DND-41 (cell line): Measurements from ENCODE around the gene STKLD1.

Experiments used
- ATAC-seq: fragments of 200-7000 bp; cut with Tn5 transposase; 3 replicates; pipeline ENCODE4 v1.9.1; 2021; ENCODE audit warnings: low read depth; ENCODE audit not compliant: insufficient read depth
- DNase-seq: peaks from one replicate; pipeline ENCODE4 v3.0.0-alpha.2; 2020
- H2AFZ ChIP-seq: 2 replicates; pipeline ENCODE4 v1.6.0; 2012; ENCODE audit warnings: low read depth, low read length
- H3K27ac ChIP-seq: 2 replicates; pipeline ENCODE4 v1.5.1; 2012; ENCODE audit warnings: low read length, inconsistent platforms
- H3K27me3 ChIP-seq: fragments of 200-600 bp; sonication (generic); 2 replicates; pipeline ENCODE4 v1.6.0; 2012; ENCODE audit warnings: low read length, mild to moderate bottlenecking, inconsistent platforms; ENCODE audit not compliant: insufficient read depth, poor library complexity
- H3K36me3 ChIP-seq: 2 replicates; pipeline ENCODE4 v1.5.1; 2012; ENCODE audit warnings: low read length, inconsistent platforms; ENCODE audit not compliant: insufficient read depth
- H3K4me1 ChIP-seq: 2 replicates; pipeline ENCODE4 v1.5.1; 2012; ENCODE audit warnings: mild to moderate bottlenecking, low read length; ENCODE audit not compliant: insufficient read depth
- H3K4me2 ChIP-seq: 2 replicates; pipeline ENCODE4 v1.6.0; 2012; ENCODE audit warnings: mild to moderate bottlenecking, moderate library complexity, low read length, inconsistent platforms; ENCODE audit not compliant: insufficient read depth
- H3K4me3 ChIP-seq, 2 experiments: fragments of 200-600 bp in 1 of 2; shearing (Covaris generic) in 1 of 2; 2 replicates each; pipeline ENCODE4 v1.5.1; 2012 to 2016; ENCODE audit warnings: inconsistent platforms in 2 of 2, low read length in 2 of 2, mild to moderate bottlenecking in 2 of 2, low read depth in 1 of 2, moderate library complexity in 1 of 2
- H3K79me2 ChIP-seq: 2 replicates; pipeline ENCODE4 v1.6.0; 2012; ENCODE audit warnings: low read length, inconsistent platforms; ENCODE audit not compliant: insufficient read depth
- H3K9ac ChIP-seq: 2 replicates; pipeline ENCODE4 v1.6.0; 2012; ENCODE audit warnings: low read depth, mild to moderate bottlenecking, inconsistent platforms, low read length, moderate library complexity
- H3K9me3 ChIP-seq: 2 replicates; pipeline ENCODE4 v1.5.1; 2012; ENCODE audit warnings: low read length, moderate library complexity, mild to moderate bottlenecking, inconsistent platforms; ENCODE audit not compliant: insufficient read depth, severe bottlenecking
- H4K20me1 ChIP-seq: 2 replicates; pipeline ENCODE4 v1.6.0; 2012; ENCODE audit warnings: low read length; ENCODE audit not compliant: insufficient read depth
- CTCF ChIP-seq: IDR thresholded peaks from 2 replicates; pipeline ENCODE4 v1.5.1; 2012; ENCODE audit warnings: borderline replicate concordance, low read length, moderate library complexity, mild to moderate bottlenecking; ENCODE audit not compliant: poor library complexity, severe bottlenecking; ENCODE audit errors: extremely low read depth
- EZH2 ChIP-seq: IDR thresholded peaks from 3 replicates; pipeline ENCODE4 v1.6.1; 2012; ENCODE audit warnings: borderline replicate concordance, low read depth, mild to moderate bottlenecking, moderate library complexity, low read length, inconsistent platforms; ENCODE audit not compliant: severe bottlenecking

Gene STKLD1

GRCh38 chr9:133346021-133346785, 30.0 kb upstream of the STKLD1 start:
- Histone ChIP-seq H3K36me3 (peaks cover 81% of the 10 kb centered on the region), H2AFZ (no peak overlapping the region), H3K4me1 (peaks cover 34% of the 10 kb centered on the region), H3K27me3 (no peaks in the 10 kb centered on the region), H4K20me1 (peaks cover 39% of the 10 kb centered on the region), H3K4me3 (peak overlapping the region; percentile 90 to 93; a peak in 3 of 4 replicates), H3K79me2 (peaks cover 56% of the 10 kb centered on the region), H3K27ac (0 out of 2 replicates have a peak overlapping the region, but pooled peaks have one; percentile 7), H3K9ac (peak overlapping the region; percentile 91), H3K4me2 (peak overlapping the region; percentile 78), H3K9me3 (no peaks in the 10 kb centered on the region)
- TF ChIP-seq CTCF (no peak), EZH2 (no peak)
- no peak for ATAC-seq
- no peak for DNase-seq

GRCh38 chr9:133347515-133347984, 28.6 kb upstream of the STKLD1 start:
- Histone ChIP-seq H3K4me2 (peak overlapping the region; percentile 78), H3K27ac (peak overlapping the region; percentile 98), H4K20me1 (peaks cover 43% of the 10 kb centered on the region), H3K9me3 (no peaks in the 10 kb centered on the region), H3K79me2 (peaks cover 56% of the 10 kb centered on the region), H3K36me3 (peaks cover 81% of the 10 kb centered on the region), H3K4me1 (peaks cover 37% of the 10 kb centered on the region), H3K9ac (peak overlapping the region; percentile 91), H3K4me3 (peak overlapping the region; percentile 90 to 93), H2AFZ (peak overlapping the region; percentile 85), H3K27me3 (no peaks in the 10 kb centered on the region)
- ATAC-seq (peak; percentile 55), DNase-seq (no peak)
- TF ChIP-seq CTCF (no peak), EZH2 (no peak)

GRCh38 chr9:133347985-133348717, 28.0 kb upstream of the STKLD1 start, which contains the start of the genes MED22 and RPL7A:
TSS of gene MED22 (minus strand) at chr9:133348131. CDS start at chr9:133346662, 1,469 bp downstream.
TSS of gene RPL7A (plus strand) at chr9:133348218. CDS start at chr9:133348244, 26 bp downstream.
- Histone ChIP-seq H3K79me2 (peaks cover 54% of the 10 kb centered on the region), H3K36me3 (peaks cover 79% of the 10 kb centered on the region), H3K4me2 (peak within 1 kb of the TSS; percentile 78), H4K20me1 (peaks cover 45% of the 10 kb centered on the region), H3K9ac (peak within 1 kb of the TSS; percentile 91), H3K4me3 (peak within 1 kb of the TSS; percentile 90 to 93), H3K27ac (peak within 1 kb of the TSS; percentile 98), H3K9me3 (no peaks in the 10 kb centered on the region), H2AFZ (peak within 1 kb of the TSS; percentile 85), H3K27me3 (no peaks in the 10 kb centered on the region), H3K4me1 (peaks cover 37% of the 10 kb centered on the region)
- DNase-seq (peak; percentile 94), ATAC-seq (peak; percentile 79)
- no peak for TF ChIP-seq EZH2
- peak; percentile 6 for TF ChIP-seq CTCF
